Smooth muscle cell (in vitro differentiated cells): Measurements from ENCODE around the gene TPCN1. TPM values are rescaled to one million over a fixed set of nuclear protein-coding genes. Genes with fewer than 3 reads are reported as not detected.

Experiments
- DNase-seq: peaks from one replicate; lab custom pipeline; 2025; ENCODE audit not compliant: unreplicated experiment; lab: John Stamatoyannopoulos, UW
- H2AFZ ChIP-seq: fragments of 200-600 bp; sonication (generic); 2 replicates; pipeline ENCODE4 v1.6.0; 2016; ENCODE audit warnings: antibody characterized with exemption, low read depth, mild to moderate bottlenecking
- H3F3A ChIP-seq: fragments of 200-600 bp; sonication (generic); 2 replicates; pipeline ENCODE4 v1.6.0; 2017; ENCODE audit warnings: antibody characterized with exemption, low read depth
- H3K27ac ChIP-seq: fragments of 200-600 bp; sonication (generic); 2 replicates; pipeline ENCODE4 v1.5.1; 2016; ENCODE audit warnings: low read depth, mild to moderate bottlenecking
- H3K27me3 ChIP-seq: fragments of 200-600 bp; sonication (generic); 2 replicates; pipeline ENCODE4 v1.6.1; 2016; ENCODE audit warnings: low read depth, mild to moderate bottlenecking
- H3K36me3 ChIP-seq: fragments of 200-600 bp; sonication (generic); 2 replicates; pipeline ENCODE4 v1.5.1; 2016; ENCODE audit warnings: low read depth
- H3K4me1 ChIP-seq: fragments of 200-600 bp; sonication (generic); 2 replicates; pipeline ENCODE4 v1.5.1; 2016; ENCODE audit warnings: low read depth
- H3K4me2 ChIP-seq: fragments of 200-600 bp; sonication (generic); 2 replicates; pipeline ENCODE4 v1.6.0; 2016; ENCODE audit warnings: mild to moderate bottlenecking
- H3K4me3 ChIP-seq: fragments of 200-600 bp; sonication (generic); 2 replicates; pipeline ENCODE4 v1.5.1; 2016; ENCODE audit warnings: mild to moderate bottlenecking
- H3K79me2 ChIP-seq: fragments of 200-600 bp; sonication (generic); 2 replicates; pipeline ENCODE4 v1.6.0; 2016; ENCODE audit warnings: low read depth, mild to moderate bottlenecking
- H3K9ac ChIP-seq: fragments of 200-600 bp; sonication (generic); 2 replicates; pipeline ENCODE4 v1.6.0; 2016; ENCODE audit warnings: low read depth
- H3K9me3 ChIP-seq: fragments of 200-600 bp; sonication (generic); replicated peaks from 2 replicates; pipeline ENCODE4 v1.5.1; 2016; ENCODE audit warnings: low read depth
- H4K20me1 ChIP-seq: fragments of 200-600 bp; sonication (generic); 2 replicates; pipeline ENCODE4 v1.6.0; 2016; ENCODE audit warnings: low read depth
- WGBS: methylation state at CpG from one replicate; pipeline ENCODE4 v1.1.7; 2016; ENCODE audit warnings: low lambda C conversion rate; 5-methylcytosine and 5-hydroxymethylcytosine counted together
- polyA plus RNA-seq: library from polyadenylated mRNA; unstranded; fragments of >200 nt; fragmentation: Nextera tagmentation; extraction: Ambion mirVana; gene quantifications from 2 replicates; pipeline ENCODE4 v1.2.1, GENCODE V29; 2016
- total RNA-seq: library from RNA; depleted of rRNA; stranded (reverse); fragments of >200 nt; gene quantifications from 2 replicates; pipeline ENCODE4 v1.2.3, GENCODE V29; 2014
- TF ChIP-seq, protein P1 (sequence below): fragments of 200-600 bp; sonication (generic); IDR thresholded peaks from 2 replicates; pipeline ENCODE4 v1.5.1; 2017; ENCODE audit warnings: borderline replicate concordance, mild to moderate bottlenecking, antibody characterized with exemption; ENCODE audit not compliant: insufficient read depth, poor library complexity, severe bottlenecking

The TPCN1 gene
- total and polyA plus RNA-seq, 2 experiments from 2014 or later: 12.9 to 29.2 TPM

GRCh38 chr12:113271466-113271852 is 50.2 kb downstream of the TPCN1 start:
- H3K36me3 ChIP-seq: no peaks in the 10 kb centered on the region
- 53% methylated on average over 10 of the region's 10 CpGs for WGBS
- no peaks in the 10 kb centered on the region for H3K79me2 ChIP-seq
- no peaks in the 10 kb centered on the region for H4K20me1 ChIP-seq
- peak overlapping the region; percentile 79 for H3K4me2 ChIP-seq
- no peak overlapping the region for H3K4me3 ChIP-seq
- no peak for DNase-seq
- H3K9ac ChIP-seq: peak overlapping the region; percentile 75
- H3K9me3 ChIP-seq: no peaks in the 10 kb centered on the region
- H2AFZ ChIP-seq: no peak overlapping the region
- H3K4me1 ChIP-seq: no peaks in the 10 kb centered on the region
- H3K27ac ChIP-seq: peak overlapping the region; percentile 84
- H3F3A ChIP-seq: peaks cover 20% of the 10 kb centered on the region
- no peaks in the 10 kb centered on the region for H3K27me3 ChIP-seq
- TF ChIP-seq, protein P1, sequence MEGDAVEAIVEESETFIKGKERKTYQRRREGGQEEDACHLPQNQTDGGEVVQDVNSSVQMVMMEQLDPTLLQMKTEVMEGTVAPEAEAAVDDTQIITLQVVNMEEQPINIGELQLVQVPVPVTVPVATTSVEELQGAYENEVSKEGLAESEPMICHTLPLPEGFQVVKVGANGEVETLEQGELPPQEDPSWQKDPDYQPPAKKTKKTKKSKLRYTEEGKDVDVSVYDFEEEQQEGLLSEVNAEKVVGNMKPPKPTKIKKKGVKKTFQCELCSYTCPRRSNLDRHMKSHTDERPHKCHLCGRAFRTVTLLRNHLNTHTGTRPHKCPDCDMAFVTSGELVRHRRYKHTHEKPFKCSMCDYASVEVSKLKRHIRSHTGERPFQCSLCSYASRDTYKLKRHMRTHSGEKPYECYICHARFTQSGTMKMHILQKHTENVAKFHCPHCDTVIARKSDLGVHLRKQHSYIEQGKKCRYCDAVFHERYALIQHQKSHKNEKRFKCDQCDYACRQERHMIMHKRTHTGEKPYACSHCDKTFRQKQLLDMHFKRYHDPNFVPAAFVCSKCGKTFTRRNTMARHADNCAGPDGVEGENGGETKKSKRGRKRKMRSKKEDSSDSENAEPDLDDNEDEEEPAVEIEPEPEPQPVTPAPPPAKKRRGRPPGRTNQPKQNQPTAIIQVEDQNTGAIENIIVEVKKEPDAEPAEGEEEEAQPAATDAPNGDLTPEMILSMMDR: no peak

DNA sequence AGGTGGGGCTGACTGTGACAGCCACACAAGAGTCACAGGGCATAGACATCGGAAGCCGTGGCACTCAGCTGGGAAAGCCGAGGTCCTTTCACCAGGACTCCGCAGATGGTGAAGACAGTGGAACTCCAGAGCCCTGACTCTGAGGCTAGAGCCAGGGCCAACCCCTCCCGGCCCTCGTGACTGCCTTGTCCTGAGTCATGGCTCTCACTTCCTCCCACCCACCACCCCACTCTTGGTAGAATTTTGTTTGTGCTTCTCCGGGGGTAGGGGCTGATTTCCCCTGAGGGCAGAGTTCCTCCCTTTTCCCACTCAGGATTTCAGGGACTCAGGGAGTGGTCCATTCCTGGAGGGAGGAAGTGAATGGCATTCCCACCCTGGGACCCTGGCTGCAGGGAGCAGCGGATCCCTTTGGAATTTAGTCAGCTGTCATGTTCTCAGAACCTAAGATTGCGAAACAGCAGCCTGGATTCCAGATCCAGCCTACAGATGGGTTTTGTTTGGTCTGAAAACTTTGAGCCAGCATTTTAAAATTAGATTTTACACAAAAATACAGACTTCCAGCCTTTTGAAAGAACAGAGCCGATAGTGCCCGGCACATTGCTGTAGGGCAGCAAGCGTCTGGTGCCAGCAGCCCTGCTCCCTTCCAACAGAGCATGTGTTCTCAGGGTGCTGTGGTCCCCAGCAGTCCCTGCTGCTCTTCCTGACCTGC is 50.7 kb downstream of the TPCN1 start:
- Histone ChIP-seq H3K9ac (peak overlapping the region; percentile 75), H3K9me3 (no peaks in the 10 kb centered on the region), H3K36me3 (no peaks in the 10 kb centered on the region), H3K27me3 (no peaks in the 10 kb centered on the region), H3K27ac (peak overlapping the region; percentile 84), H3K4me3 (no peak overlapping the region), H3K79me2 (no peaks in the 10 kb centered on the region), H3K4me1 (no peaks in the 10 kb centered on the region), H2AFZ (no peak overlapping the region), H3K4me2 (peak overlapping the region; percentile 79), H3F3A (peaks cover 20% of the 10 kb centered on the region), H4K20me1 (no peaks in the 10 kb centered on the region)
- TF ChIP-seq, protein P1: no peak
- WGBS: 15% methylated on average over 12 of the region's 12 CpGs
- DNase-seq: peak; percentile 51

- TF ChIP-seq, protein P1: no peak
- H3K4me3 ChIP-seq: no peak overlapping the region
- H3K4me1 ChIP-seq: no peaks in the 10 kb centered on the region
- H3K4me2 ChIP-seq: peak overlapping the region; percentile 79
- H2AFZ ChIP-seq: no peak overlapping the region
- 91% methylated on average over 13 of the region's 13 CpGs for WGBS
- H3K27ac ChIP-seq: peak overlapping the region; percentile 84
- H3F3A ChIP-seq: peaks cover 20% of the 10 kb centered on the region
- H4K20me1 ChIP-seq: no peaks in the 10 kb centered on the region
- no peak overlapping the region for H3K9ac ChIP-seq
- no peak for DNase-seq
- H3K36me3 ChIP-seq: no peaks in the 10 kb centered on the region
- no peaks in the 10 kb centered on the region for H3K27me3 ChIP-seq
- no peaks in the 10 kb centered on the region for H3K9me3 ChIP-seq
- no peaks in the 10 kb centered on the region for H3K79me2 ChIP-seq
Observed at GRCh38 chr12:113273053-113273725, 51.9 kb downstream of the TPCN1 start.
